A673 (cell line): Measurements from ENCODE around the gene ANXA11. TPM values are rescaled to one million over a fixed set of nuclear protein-coding genes. Genes with fewer than 3 reads are reported as not detected.

Experiments
- BruUV-seq: library from RNA; stranded (reverse); fragments of 400-500 nt; replicated peaks from 2 replicates; lab custom pipeline; 2021; lab: Mats Ljungman, UMichigan
- CTCF ChIA-PET: fragments of 300-600 bp; sonication (Branson Sonifier 250); formaldehyde crosslinking; loops from one replicate; lab custom pipeline; 2022; ENCODE audit warnings: antibody characterized with exemption; lab: Charles Lee
- POLR2A ChIA-PET: fragments of 300-600 bp; sonication (Branson Sonifier 250); formaldehyde crosslinking; loops from one replicate; lab custom pipeline; 2022; ENCODE audit warnings: antibody characterized with exemption; ENCODE audit not compliant: low non-redundant PET; lab: Charles Lee
- DNase-seq: peaks from one replicate; pipeline ENCODE4 v3.0.0-alpha.2; 2015; ENCODE audit warnings: low spot score
- H3K27ac ChIP-seq: fragments of 200-600 bp; sonication (generic); 2 replicates; pipeline ENCODE4 v1.5.1; 2016; ENCODE audit warnings: mixed run types, low read depth, mild to moderate bottlenecking, mixed read lengths, antibody characterized with exemption, low read length; ENCODE audit not compliant: poor library complexity, severe bottlenecking
- H3K27me3 ChIP-seq: fragments of 200-600 bp; sonication (generic); replicated peaks from 2 replicates; pipeline ENCODE4 v1.6.1; 2017; ENCODE audit warnings: mixed run types, low read depth, mild to moderate bottlenecking, mixed read lengths, antibody characterized with exemption, low read length; ENCODE audit not compliant: insufficient read depth, poor library complexity
- H3K36me3 ChIP-seq: fragments of 200-600 bp; sonication (generic); 2 replicates; pipeline ENCODE4 v1.6.1; 2016; ENCODE audit warnings: mixed run types, mild to moderate bottlenecking, mixed read lengths, antibody characterized with exemption, low read length; ENCODE audit not compliant: insufficient read depth, poor library complexity, severe bottlenecking
- H3K4me1 ChIP-seq: fragments of 200-600 bp; sonication (generic); 2 replicates; pipeline ENCODE4 v1.6.1; 2017; ENCODE audit warnings: mixed run types, mild to moderate bottlenecking, mixed read lengths, antibody characterized with exemption, low read length; ENCODE audit not compliant: insufficient read depth, poor library complexity, severe bottlenecking
- H3K4me3 ChIP-seq: fragments of 200-600 bp; sonication (generic); 2 replicates; pipeline ENCODE4 v1.5.1; 2016; ENCODE audit warnings: low read depth, mixed run types, mild to moderate bottlenecking, mixed read lengths, low read length; ENCODE audit not compliant: poor library complexity, severe bottlenecking
- H3K9me3 ChIP-seq: fragments of 200-600 bp; sonication (generic); 2 replicates; pipeline ENCODE4 v1.6.1; 2016; ENCODE audit warnings: mixed run types, low read depth, mild to moderate bottlenecking, mixed read lengths, antibody characterized with exemption, low read length; ENCODE audit not compliant: poor library complexity, severe bottlenecking
- CTCF ChIP-seq: fragments of 300-800, 200-600 bp; sonication (generic); conservative IDR thresholded peaks from 2 replicates; pipeline ENCODE4 v1.5.1; 2017; ENCODE audit warnings: low read depth, mild to moderate bottlenecking, antibody characterized with exemption, low read length, moderate library complexity, mixed read lengths
- EZH2 ChIP-seq: fragments of 200-600 bp; sonication (generic); IDR thresholded peaks from 2 replicates; pipeline ENCODE4 v1.6.1; 2017; ENCODE audit warnings: borderline replicate concordance, low read depth, mild to moderate bottlenecking, mixed read lengths, antibody characterized with exemption, low read length; ENCODE audit not compliant: poor library complexity, severe bottlenecking
- intact Hi-C: fragments of 100-400 bp; cut with micrococcal nuclease; formaldehyde crosslinking; loops from one replicate; pipeline ENCODE4 v1.10.0; 2022; ENCODE audit not compliant: unreplicated experiment
- total RNA-seq: library from RNA; stranded (reverse); gene quantifications from 2 replicates; pipeline ENCODE4 v1.2.3, GENCODE V29; 2021

ANXA11 gene
- total RNA-seq, 1 experiment from 2014 or later = 119 TPM

DNA sequence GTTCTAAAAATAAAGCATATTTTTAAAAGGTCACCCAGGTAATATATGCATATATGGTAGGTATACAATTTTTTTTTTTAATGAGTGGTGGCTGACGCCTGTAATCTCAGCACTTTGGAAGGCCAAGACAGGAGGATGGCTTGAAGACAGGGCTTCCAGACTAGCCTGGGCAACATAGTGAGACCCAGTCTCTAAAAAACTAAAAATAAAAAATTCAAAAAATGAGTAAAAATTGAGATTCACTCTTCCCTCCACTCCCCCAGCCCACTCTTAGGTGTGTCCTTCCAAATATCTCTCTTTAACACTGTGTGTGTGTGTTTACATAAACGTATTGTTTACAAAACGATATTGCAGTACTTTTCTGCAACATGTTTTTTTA, 929 bp upstream of the ANXA11 start:
- no peak for DNase-seq
- TF ChIP-seq CTCF (no peak), EZH2 (no peak)
- POLR2A ChIA-PET = no interaction called here
- no peak overlapping the region for H3K27ac ChIP-seq
- intact Hi-C loops = no loop called here
- CTCF ChIA-PET = no interaction called here
- BruUV-seq = no TSS peak
- H3K27me3 ChIP-seq = no peaks in the 10 kb centered on the region
- peaks cover 20% of the 10 kb centered on the region for H3K4me1 ChIP-seq
- H3K9me3 ChIP-seq = no peaks in the 10 kb centered on the region
- H3K4me3 ChIP-seq = peak overlapping the region; percentile 93
- H3K36me3 ChIP-seq = no peaks in the 10 kb centered on the region

DNA sequence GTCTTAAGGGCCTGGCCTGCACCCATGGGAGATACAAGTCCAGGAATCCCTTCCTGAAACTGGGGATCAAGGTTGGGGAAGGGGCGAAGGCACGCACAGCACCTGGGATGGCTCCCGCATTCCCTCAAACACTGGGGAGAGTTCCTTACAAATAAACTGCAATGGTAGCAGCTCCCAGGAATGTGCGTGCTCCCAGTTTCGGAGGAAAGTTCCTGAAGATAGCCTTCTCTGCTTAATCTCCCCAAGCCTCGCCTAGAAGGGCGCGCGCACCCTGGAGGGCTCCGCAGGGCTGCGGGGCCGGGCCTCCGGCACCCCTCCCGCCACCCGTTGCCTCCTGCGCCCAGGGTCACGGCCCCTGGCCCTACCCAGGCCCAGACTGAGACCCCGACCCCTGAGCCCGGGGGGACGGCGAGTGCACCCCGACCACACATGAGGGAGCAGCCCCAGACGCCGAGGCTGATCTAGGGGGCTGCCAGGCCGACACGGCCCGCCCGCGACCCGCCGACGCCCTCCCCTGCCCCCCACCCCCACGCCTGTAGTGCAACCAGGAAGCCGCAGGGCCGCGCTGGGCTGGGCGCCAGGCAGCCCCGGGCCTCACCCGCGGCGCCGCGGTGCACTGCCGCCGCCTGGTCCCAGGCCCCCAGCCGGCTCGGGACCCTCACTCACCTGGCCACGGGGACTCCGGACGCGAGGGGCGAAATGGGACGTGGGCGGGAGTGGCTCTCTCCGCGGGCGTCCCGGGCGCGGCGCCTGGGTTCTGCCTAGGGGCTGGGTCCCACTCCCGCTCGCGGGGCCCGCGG, 460 bp downstream of the ANXA11 start:
- POLR2A ChIA-PET = no interaction called here
- TF ChIP-seq EZH2 = no peak
- TF ChIP-seq CTCF = no peak
- BruUV-seq = no TSS peak

GRCh38 chr10:80203835-80204676, 1.3 kb downstream of the ANXA11 start:
- CTCF ChIA-PET = interaction anchor here (0.7 to 1.3 kb wide), 2 partner anchors 20 to 60 kb away, joined by 5 to 6 read pairs; no protein-coding TSS in a partner anchor
- TSS peak; percentile 25 for BruUV-seq
- H3K9me3 ChIP-seq = no peaks in the 10 kb centered on the region

More for the DNA sequence above, 460 bp downstream of the ANXA11 start:
- CTCF ChIA-PET = no interaction called here
- Histone ChIP-seq H3K9me3 (no peaks in the 10 kb centered on the region), H3K36me3 (no peaks in the 10 kb centered on the region), H3K4me1 (peaks cover 20% of the 10 kb centered on the region), H3K4me3 (peak overlapping the region; percentile 93), H3K27me3 (no peaks in the 10 kb centered on the region), H3K27ac (peak overlapping the region; percentile 93)
- peak; percentile 37 for DNase-seq
- intact Hi-C loops = loop anchor here (2.0 kb wide), 1 partner anchor 46 kb away; no protein-coding TSS in a partner anchor

More at GRCh38 chr10:80203835-80204676, 1.3 kb downstream of the ANXA11 start:
- TF ChIP-seq CTCF = no peak
- no peak for TF ChIP-seq EZH2
- H3K27me3 ChIP-seq = no peaks in the 10 kb centered on the region
- DNase-seq = no peak
- H3K4me3 ChIP-seq = peak overlapping the region; percentile 93
- POLR2A ChIA-PET = no interaction called here
- intact Hi-C loops = loop anchor here (2.0 kb wide), 1 partner anchor 45 kb away; no protein-coding TSS in a partner anchor
- peaks cover 20% of the 10 kb centered on the region for H3K4me1 ChIP-seq
- H3K36me3 ChIP-seq = no peaks in the 10 kb centered on the region
- H3K27ac ChIP-seq = peak overlapping the region; percentile 93
